GM18873 (cell line): Measurements from ENCODE around the gene KRT80.

Experiments
- ATAC-seq: cut with Tn5 transposase; IDR thresholded peaks from one replicate; pipeline ENCODE4 v1.9.1; 2021; ENCODE audit warnings: mild to moderate bottlenecking, moderate library complexity, moderate number of reproducible peaks; ENCODE audit not compliant: unreplicated experiment, low FRiP score

The KRT80 gene

DNA sequence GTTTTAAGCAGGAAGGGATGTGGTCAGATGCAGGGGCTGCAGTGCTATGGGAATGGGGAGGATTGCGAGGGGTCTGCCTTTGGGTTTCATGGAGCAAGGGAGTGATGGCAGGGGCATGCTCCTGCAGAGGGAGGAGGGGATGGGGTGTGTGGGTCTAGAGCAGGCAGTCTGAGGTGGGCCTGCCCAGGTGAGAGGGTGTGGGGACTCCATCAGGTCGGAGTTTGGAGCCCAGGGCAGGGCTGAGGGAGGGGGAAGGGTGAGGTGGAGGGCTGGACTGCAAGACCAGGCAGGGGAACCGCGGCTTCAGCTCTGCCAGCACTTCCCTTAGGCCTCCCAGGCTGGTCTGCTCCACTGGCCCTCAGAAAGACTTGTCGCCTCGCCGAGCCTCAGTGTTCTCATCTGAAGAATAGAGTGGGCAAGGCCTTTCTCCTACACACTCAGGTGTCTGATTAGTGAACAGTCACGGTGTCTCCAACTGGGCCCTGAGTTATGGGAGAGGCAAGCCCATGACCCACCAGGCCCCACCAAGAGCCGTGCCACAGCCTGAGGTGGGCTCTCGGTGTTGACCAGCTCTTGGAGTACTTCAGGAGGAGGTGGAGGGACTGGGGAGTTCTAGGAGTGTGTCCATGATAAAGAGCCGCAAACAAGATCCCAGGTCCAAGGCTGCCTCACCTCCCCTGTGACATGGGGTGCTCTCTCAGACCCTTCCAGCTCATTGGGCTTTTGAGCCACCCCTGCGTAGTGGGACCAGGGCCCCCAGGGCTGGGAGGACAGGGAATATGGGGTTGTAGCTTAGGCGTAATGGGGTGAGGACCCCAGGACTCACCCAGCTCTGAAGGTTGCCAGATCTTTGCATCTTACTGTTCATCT, 20.1 kb upstream of the KRT80 start:
- no peak for ATAC-seq

DNA sequence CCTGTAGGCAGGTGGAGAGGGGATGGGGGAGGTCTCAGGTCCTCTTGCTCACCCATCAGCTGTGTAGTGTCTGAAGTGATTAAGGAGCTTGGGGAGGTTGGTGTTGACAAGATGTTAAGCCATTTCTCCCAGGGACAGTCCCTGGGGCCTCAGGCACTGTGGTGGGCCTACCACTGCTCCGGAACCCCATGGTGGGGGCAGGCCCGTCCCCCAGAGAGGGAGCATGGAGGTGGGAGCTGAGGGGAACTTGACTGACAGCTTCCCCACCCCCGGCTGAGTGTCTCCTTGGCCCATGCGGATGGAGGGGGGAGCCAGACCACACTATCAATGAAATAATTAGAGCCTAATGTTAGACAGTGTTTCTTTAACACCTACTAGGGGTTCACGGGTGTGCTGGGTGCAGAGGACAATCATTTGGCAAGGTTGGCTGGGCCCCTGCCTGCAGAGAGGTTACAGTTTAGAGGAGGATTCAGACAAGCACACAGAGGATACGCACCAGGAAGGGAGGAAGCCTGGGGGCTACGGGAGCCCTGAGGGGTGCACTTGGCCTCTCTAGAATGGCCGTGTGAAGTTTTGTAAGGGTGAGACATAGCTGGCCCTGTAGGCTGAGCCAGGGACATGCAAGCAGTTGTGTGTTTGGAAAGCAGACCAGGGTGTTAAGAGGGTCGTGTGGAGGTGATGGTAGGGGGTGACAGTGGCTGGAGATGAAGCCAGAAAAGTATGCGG, 19.3 kb upstream of the KRT80 start:
- no peak for ATAC-seq

DNA sequence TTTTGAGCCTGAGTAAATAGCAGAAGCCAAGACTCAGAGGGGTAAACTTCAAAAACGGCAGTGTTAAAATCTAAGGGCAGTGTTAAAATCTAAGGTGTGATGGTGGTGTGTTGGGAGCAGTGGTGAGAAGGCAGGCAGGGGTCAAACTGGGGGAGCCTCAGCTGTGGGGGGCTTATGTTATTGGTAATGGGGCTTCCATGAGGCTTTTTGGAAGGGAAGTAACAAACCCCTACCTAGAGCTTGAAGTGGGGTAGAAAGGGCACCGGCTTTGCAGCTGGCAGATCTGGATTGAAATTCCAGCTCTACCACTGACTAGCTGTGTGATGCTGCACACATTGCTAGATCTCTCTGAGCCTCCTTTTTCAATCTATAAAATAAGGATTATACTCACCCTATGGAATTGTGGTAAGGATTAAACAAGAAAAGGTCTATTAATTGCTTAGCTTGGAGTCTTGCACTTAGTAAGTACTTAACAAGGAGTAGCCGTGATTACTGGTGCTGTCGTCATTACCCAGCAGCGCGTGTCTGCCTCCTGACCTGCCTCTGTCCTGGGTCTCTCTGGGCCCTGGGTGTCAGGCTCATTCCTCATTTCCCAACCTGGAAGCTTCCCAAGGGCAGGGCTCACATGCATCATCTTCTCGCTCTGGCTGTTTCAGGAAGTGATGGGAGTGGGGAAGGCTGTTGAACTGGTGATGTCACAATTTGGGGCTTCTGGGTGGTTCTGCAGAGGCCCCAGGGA, 18.5 kb upstream of the KRT80 start:
- no peak for ATAC-seq

DNA sequence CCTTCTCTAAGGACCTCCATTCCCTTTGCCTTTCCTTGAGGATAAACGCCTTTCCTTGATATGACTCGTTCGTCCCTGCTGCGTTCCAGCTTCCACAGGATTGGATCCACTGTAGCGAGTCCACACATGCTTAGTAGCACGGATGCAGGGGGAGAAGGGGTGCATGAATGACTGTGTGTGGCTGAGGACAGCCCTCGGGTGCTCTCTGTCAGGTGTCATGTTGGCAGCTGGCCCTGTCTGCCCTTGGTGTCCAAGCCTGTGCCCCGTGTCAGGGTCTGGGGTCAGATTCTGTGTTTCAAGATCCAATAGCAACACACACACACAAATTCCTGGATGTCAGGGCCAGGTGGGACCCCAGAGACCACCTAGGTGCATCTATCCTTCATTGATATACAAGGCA, 17.5 kb upstream of the KRT80 start:
- ATAC-seq: no peak

DNA sequence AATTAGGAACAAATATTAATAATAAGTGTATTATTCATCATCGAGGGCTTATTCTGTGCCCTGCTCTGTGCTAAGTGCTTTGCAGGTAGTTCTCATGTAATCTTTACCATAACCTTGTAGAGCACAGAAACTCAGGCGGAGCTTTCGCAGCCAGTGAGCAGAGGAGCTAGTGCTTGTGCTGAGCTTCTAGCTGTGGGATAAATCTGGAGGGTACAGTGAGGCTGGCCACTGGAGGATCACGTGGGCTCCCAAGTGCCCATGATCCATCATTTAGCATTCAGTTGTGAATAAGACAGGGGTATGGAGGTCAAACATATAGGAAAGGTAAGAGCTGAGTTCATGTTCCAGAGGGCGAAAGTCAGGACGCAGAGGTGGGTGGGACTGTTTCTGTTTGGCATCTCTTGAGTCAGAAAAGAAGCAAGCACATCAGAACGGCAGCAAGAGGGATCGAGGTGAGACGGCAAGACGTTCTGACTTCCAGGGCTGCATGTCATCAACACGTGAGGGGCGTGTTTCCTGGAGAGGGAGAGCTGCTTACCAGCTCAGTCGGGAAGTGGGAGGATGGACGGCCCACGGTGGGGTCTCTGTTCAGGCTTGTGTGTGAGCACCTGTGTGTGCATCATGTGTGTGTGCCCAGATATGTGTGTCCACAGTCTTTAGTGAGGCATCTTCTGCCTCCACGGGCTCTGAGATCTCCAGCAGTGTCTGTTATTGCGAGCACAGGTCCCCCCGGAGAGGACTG, 16.8 kb upstream of the KRT80 start:
- ATAC-seq: no peak

DNA sequence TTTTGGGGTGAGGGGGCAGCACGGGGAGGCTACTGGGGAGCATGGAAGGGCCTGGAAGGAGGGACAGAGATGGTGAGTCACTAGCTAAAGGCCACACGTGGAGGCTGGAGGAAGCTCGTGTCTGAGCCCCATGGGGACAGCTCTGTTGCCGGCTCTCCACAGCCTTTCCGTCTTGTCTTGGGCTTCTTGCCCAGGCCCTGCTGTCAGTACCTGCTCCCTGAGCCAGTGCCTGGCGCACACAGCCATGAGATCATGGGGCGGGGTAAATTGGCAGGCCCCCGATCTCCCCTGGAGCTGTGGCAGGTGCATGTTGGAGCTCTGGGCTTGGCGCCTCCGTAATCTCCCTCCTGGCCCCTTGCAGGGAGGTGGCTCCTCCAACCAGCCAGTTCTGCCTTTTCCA, 16.1 kb upstream of the KRT80 start:
- ATAC-seq: no peak

DNA sequence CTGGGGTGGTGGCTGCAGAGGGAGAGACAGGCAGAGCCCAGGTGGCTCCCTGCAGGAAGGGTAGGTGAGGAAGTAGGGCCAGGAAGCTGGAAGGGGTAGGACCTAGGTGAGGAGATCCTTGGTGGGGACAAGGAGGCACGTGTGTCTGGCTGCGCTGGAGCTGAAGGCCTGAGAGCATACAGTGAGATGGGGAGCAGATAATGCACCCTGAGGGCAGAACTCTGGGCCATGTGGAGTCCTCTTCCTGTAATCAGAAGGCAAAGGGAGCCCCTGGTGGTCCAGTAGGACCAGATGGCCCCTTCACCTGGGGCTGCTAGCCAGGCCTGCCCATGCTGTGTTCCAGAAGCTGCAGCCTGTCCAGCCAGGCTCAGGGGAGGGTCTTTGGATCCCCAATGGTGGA, 15.3 kb upstream of the KRT80 start:
- no peak for ATAC-seq

DNA sequence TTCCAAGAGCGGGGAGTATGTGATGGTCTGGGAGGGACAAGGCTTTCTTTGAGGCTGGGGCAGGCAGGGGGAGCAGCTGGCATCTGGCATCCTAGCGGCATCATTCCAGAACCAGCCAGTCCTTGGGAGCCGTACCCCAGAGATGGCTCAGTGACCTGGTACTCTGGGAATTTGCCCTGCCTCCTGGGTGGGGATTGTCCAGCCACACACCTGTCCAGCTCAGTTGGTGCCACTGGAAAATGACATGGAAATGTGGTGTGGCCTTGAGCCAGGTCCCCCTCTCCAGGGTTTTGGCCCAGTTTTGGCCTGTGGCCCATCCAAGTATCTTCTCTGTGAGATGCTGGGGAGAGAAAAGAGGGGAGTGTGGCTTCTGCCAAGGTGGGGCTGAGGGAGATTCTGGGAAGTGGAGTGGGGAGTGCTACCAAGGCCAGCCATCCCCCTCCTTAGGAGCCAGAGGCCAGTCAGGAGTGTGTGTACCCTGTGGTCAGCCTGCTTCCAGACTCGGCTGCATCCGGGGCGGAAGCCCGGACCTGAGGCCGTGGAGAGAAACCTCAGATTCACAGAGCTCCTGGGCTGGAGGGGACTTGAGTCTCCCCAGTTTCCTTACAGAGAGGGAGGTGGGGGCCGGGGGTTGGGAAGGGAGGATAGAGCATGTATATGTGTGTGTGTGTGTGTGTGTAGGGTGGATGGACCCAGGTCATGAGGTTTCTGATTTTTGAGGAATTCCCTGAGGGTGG, 14.7 kb upstream of the KRT80 start:
- ATAC-seq: no peak

DNA sequence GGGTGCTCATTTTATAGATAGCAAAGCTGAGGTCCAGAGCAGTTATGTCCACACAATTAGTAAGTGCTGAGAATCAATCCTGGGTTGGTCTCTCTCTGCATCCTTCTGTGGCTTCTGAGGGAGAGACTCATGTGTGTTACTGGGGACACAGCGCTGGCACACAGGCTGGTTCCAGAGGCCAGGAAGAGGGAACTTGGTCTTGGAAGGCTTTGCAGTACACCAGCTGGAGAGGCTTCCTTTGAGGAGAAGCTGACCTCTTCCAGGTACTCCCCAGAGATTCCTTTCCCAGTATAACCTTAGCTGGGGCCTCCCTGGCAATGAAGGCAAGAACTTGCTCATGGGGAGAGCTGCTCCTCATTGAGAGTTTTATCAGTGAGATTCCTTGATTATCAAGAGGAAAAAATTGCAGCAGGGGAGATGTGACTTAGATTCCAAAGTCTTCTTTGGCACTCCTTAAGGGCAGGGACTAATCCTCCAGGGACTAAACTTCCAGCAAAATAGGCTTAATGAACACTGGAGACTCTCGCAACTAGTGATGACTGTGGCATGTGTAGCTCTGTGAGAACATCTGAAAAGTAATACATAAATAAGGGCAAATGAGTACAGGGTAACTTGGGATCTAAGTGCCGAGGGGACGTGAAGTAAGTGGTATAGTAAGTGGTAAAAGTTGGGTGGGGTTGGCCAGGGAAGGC, 13.9 kb upstream of the KRT80 start:
- no peak for ATAC-seq

DNA sequence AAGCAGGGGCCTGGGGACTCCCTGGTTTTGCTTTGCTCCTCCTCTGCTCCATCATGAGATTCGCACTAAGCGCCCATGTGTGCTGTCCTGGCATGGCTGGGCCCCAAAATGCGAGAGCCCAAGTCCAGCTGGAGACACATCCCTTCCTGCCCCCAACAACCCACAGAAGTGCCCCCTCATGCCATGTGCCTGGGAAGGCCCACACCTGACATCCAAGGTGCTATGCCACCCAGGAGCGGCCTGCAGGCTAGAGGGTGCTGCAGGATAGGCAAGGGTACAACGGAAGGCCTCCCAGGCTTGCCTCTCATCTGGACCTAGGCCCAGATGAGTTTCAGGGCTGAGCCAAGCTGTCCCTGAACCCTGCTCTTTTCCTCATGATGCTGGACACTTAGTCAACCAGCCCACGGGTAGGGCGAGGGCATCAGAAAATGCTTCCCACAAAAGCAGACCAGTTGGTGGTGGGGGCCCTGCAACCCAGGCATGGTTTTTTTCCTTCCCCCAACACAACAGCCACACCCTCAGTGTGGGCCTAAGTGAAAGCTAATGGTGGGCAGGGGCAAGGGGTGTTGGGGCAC, 13.2 kb upstream of the KRT80 start:
- no peak for ATAC-seq

DNA sequence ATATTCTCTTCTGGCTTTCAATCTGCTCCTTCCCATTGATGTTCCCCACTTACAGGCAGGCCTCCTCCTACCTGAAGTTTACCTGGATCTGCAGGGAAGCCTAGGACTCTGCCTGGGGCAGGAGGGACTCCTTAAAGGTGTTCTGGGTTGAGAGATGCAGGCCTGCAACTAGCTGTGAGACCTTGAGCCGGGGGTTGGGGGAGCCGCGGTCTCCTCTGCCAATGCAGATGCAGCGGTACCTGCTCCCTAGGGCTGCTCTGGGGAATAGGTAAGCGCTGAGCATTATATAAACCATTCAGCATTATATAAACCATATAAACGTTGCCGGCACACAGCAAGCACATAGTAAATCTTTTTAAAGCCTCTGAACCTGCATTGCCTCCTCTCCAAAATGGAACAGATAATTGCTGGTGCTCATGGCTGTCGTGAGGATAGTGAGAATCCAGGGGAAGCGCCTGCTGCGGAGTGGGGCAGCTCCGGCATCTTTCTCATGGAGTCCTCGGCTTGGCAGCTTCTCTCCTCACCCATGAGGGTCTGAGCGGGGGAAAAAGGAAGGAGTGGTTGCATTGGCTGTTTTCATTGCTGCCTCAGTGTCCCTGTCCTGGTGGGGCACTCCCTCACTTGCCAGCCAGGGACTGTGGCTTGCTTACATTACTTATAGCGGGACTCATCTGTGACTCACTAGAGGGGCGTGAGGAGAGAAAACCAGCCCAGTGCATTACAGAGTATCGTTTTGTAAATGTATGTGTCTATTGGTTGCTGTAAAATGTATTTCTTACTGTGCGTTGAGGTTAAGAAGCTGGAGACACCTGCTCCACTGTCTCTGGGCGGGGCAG, 12.5 kb upstream of the KRT80 start:
- no peak for ATAC-seq

DNA sequence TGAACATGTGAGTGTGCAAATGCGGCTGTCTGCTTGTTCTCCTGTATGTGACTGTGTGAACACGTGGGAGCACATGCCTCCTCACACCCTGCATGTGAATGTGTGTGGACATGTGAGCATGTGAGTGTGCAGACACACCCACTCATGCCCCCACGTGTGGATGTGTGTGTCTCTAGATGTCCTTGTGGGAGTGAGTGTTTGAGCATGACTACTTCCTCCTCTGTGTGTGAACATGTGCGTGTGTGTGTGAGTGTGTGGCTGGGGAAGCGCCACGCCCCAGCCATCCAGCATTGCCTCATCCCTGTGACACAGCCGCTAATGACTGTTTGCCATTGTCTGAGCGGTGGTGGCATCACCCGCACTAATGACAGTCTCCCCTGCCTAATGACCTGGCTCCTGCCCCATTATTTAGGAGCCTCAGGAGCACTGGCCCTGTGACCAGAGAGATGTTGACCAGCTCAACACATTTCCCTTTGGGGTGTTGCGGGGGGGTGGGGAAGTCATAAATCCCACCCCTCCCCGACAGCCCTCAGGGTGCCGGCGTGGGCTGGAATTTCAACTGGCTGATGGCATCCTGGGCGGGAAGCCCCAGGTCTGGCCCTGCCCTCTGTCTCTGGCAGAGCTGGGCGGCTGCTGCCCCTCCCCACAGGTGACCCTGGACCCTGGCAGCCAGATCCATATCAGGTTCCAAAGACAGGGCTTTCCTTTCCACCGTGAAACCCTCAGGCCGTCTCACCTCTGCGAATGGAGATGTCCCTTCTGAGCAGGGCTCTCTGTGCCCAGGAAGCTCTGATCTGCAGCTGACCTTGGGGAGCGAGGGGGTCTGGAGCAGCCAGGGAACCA, 11.5 kb upstream of the KRT80 start:
- ATAC-seq: no peak

DNA sequence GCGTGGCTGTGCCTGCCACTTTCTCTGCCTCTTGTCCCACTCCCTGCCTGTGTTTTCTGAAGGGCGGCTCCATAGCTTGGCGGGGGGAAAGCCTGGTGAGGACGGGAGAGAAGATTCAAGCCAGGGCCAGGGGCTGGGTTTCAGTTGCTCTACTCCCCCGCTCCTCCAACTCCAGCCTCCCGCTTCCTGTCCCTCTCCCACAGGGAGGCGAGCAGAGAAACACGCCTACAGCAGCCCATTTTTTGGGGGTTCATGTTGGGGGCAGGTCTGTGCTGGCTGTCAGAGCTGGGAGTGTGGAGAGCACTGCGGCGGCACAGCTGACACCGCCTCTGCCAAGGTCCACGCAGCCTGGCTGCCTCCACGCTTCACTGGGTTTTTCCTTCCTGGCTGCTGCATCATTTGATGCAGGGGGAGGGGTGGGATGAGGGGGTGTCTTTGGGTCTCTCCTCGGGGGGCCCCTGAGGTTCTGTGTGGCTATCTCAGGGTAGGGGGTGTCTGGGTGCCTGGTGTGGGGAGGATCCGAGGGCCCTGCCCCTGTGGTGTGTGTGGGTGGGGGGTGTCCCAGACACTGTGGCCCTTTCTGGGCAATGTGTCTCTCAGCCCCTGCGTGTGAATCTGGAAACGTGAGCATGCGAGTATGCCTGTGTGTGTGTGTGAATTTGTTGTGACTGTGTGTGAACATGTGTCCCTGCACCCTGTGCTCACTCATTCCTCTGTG, 10.7 kb upstream of the KRT80 start:
- ATAC-seq: no peak

DNA sequence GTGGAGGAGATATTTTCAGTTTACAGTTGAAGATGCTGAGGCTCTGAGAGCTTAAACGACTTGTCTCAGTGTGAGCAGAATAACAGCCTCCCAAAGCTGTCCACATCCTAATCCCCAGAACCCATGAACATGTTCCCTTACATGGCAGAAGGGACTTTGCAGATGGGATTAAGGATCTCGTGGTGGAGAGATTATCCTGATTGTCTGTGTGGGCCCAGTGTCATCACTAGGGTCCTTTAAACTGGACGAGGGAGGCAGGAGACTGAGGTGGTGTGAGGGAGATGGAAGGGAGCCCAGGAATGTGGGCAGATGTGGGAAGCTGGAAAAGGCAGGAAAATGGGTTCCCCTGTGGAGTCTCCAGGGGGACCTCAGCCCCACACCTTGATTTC, 9.6 kb upstream of the KRT80 start:
- ATAC-seq: no peak

DNA sequence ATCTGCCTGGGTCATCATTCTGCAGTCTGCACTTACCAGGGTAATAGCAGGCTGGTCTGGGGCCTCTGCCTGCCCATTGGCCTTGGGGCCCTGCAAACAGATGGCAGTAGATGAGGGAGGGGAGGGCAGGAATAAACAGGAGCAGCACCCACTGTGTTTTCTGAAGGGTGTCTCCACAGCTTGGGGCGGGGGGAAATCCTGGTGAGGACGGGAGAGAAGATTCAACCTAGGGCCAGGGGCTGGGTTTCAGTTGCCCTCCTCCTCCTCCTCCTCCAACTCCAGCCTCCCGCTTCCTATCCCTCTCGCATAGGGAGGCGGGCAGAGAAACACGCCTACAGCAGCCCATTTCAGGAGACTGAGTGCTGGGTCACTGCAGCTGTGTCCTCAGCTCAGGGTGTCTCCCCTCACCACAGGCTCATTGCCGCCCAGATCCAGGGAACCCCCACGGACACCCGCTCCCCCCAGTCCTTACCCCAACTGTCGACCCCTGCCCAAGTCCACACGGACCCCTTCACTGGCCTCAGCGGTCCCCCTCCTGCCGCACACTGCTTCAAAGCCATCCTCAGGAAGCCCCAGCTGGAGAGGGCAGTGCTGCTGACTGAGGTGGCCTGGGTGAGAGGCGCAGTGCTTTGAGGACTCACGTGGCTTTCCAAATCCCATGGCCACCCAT, 9.1 kb upstream of the KRT80 start:
- ATAC-seq: no peak
